Amniotic stem cell (primary cell): Measurements from ENCODE around the gene PRKCE.
"Not testable (repeated sequence)": the region's sequence is repeated elsewhere in the genome, so short reads cannot be mapped to it uniquely, and the experiment has no call there.

Source experiments
- DNase-seq: peaks from one replicate; lab custom pipeline; 2025; lab: John Stamatoyannopoulos, UW

PRKCE gene

DNA sequence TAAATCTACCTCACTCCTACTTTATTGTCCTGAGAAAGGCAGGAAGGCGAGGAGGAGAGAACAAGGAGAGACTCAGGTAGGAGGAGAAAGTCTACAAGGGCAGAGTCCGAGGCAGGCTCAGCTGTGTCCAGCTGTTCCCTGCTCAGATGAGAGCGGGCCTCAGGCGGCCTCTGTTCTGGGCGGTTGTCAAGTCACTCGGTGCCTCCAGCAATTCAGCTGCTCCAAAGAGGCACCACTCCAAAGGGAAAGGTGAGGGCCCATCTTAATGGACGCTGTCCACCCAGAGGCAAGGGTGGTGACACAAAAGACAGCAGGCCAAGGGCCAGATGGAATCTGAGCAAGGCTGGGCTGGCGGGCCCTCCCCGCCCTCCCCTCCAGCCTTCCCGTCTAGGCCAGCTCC, 544.3 kb downstream of the PRKCE start:
- DNase-seq = no peak

DNA sequence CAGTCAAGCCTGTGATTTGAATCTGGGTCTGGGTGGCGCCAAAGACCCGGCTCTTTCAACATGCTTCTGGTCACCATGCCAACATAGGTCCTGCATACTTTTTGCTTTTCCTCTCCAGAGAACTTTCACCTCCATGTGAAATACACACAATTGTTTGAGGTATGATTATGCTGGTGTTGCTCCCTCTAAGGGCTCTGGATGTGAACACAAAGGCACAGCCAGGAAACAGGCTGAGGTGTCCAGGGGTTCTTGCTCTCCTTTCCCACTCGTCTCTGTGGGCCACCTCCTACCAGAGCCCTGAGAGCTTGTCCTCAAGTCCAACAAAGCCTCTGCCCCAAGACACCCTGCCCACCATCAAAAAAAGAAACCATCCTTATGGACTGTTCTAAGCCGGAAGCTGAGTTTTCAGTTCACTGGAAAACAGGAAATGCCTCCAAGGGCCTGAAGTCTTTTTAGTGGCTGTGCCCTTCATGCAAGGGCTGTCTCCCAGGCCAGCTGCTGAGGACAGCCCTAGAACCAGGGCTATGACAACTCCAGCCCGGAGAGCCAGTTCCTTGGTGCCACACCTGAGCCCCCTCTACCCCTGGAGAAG, 545.5 kb downstream of the PRKCE start:
- no peak for DNase-seq

DNA sequence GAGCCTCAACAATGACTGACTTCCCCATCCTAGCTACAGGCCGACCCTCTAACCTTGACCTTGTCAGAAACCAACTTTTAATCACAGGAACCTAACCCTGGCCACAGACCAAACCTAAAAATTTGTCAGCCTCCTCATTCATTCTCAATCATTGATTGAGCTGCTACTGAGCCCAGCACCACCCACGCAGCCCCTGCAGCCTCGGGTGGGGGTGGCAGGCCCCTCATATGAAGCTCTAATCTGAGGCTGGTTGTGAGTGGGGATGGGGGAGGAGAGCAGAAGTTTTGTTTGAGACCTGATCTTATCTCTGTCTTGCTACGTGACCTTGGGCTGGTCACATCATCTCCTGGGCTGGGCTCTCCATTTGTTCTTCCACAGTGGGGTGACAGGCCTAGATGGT, 546.2 kb downstream of the PRKCE start:
- no peak for DNase-seq

DNA sequence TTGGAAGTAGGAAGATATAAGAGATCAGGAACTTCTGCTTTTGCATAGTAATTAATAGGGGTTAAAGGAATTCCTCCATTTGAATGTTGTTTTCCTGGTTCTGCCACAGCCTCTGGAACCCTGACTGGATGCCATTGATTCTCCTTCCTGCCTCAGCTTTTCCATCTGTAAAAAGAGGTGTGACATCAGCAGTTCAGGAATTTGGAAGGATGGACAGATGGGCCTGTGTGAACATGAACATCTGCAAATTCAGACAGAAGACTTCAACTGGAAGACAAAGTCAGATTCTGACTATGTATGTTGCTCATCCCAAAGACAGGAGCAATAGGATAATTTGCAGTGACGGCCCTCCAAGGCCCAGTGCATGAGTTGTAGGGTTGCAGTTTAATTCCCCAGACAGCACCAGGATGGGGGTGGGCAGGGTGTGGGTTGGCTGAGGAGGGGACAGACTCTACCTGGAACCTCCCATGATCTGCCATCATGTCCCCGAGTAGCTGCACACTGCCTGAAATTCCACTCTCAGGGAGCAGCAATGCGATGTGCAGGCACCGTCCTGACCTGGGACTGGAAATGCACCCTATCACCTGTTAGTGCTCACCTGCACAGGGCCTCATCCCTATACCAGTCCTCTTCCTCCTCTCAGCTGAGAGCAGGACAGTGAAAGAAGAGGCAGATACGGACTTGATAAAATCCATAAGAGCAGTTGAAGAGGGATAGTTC, 546.8 kb downstream of the PRKCE start:
- DNase-seq = no peak

DNA sequence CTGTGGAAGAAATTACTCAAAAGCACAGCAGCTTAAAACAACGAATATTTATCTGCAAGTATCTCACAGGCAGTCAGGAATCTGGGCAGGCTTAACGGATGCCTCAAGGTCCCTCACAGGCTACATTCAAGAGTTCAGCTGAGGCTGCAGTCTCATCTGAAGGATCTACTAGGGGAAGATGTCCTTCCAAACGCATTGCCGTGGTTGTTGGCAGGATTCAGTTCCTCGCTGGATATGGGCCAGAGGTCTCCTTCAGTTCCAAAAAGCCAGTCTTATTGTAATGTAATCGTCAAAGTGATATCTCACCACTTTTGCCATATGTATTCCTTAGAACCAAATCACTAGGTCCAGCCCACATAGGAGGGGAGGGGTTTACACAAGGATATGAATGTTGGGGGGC, 547.5 kb downstream of the PRKCE start:
- DNase-seq = no peak

DNA sequence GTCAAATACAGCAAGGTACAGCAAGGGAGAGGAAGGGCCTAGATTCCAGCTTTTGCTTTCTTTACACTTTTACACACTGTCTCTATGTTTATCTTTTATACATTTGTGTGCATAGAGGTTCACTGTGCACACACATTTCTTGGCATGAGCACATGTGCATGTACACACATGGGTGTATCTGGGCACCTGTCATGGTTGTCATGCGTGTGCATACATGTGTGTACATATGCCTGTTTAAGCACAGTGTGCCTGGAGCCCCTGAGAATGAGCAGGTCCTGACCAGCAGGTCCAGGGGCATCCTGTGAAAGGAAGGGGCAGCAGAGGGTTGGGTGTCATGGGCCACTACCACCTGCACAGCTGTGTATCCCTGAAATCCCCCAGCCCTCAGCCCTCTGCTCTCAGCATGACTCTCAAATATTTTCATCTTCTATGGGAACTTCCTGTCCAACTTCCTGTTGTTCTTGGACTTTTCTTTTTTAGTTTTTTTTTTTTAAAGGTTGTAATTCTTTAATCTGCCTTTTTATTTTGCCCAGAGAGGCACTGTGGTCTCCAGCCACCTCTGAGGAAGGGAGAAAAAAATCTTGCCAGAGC, 548.7 kb downstream of the PRKCE start:
- no peak for DNase-seq

DNA sequence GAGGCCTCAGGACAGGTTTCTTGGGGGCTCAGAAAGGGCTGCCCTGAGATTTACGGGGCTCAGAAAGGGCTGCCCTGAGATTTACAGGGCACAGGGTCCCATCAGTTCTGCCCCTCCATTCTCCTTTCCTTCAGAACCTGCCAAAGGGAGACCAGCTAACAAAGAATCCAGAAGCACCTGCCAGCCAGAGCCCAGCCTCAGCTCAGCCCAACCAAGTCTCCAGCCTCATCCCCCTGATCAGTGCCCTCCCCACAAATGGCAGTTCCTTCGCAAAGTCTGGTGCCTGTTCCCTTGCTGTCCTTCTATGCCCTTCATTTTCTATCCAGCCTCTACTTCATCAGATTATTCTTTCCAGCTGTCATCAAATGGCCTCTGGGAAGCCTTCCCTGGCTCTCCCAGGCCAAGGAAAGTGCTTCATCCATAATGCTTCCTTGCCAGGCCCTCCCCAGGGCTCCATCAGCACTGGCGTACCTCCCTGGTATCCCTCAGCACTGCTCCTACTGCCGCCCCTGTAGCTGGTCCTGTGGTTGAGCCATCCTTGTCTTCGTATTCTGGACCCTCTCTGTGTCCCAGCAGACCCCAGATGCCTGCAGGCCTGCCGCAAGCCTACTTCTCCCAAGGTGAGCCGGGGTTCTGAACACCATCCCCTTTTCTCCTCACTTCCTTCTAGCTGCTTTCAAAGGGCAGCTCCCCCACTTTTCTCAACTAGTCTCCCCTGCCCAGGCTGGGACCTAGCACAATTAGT, 549.6 kb downstream of the PRKCE start:
- no peak for DNase-seq

DNA sequence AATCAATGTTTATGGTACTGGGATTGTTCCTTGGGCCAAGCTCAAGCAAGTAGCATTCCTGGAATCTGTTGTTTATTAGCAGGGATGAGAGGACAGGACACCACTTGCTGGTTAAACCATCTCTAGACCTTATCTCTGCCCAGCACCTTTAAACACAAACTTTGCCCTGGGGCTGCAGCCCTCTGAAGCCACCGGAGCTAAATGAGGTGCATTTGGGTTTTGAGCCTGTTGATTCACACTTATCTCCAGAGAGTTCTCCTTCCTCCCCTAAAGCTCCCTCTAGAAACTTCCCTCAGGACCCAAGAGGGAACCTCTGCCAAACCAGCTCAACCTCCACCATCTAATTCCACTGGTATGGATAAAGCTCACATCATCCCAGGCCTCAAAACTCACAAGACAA, 551.0 kb downstream of the PRKCE start:
- DNase-seq = no peak

DNA sequence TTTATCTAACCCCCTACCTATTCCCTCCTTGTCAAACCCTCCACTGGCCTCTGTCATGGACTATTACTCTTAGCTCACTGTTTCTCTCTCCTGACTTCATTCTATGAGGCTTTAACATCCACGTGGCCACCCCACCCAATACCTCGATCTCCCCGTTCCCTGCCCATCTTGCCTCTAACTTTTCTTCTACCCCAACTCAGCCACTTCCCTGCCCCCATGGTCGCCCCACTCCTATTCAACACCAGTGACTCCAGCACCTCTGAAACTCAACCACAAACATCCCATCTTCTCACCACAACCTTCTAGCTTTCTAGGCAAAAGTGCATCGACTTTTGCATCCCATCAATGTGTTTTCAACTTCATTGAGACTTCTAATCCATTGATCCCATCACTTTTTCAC, 551.5 kb downstream of the PRKCE start:
- no peak for DNase-seq

DNA sequence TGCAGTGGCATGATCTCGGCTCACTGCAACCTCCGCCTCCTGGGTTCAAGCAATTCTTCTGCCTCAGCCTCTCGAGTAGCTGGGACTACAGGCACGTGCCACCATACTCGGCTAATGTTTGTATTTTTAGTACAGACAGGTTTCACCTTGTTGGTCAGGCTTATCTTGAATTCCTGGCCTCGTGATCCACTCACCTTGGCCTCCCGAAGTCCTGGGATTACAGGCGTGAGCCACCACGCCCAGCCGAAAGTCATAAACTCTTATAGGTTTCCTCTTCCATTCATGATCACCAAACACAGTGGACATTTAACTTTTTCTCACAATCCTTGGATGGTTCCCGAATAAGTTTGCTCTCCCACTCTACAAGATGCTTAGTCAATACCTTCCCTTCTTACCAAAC, 552.2 kb downstream of the PRKCE start:
- DNase-seq = not testable (repeated sequence)

DNA sequence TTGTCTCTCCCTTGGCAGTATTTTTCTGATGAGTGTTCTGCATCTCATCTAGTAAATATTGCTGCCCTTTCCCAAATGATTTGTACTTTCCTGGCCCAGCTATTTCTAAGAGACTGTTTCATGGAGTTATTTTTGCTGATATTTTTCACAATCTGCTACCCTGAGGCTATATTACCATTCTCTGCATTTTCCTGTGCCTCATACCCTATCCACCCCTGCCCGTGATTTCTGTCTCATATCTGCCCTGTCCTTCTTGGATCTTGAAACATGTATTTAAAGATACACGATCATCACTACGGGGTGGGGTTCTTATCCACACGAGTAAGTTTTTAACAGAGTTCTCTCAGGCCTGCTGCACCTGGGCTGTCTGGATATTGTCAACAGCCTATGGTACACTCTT, 556.1 kb downstream of the PRKCE start:
- DNase-seq = no peak

DNA sequence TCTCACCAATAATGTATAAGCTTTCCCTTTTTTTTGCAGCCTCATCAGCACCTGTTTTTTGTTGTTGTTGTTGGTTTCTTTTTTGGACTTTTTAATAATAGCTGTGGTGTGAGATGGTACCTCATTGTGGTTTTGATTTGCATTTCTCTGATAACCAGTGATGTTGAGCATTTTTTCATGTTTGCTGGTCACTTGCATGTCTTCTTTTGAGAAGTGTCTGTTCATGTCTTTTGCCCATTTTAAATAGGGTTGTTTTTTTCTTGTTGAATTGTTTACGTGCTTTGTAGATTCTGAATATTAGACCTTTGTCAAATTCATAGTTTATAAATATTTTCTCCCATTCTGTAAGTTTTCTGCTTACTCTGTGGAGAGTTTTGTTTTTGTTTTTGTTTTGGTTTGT, 557.3 kb downstream of the PRKCE start:
- DNase-seq = no peak

DNA sequence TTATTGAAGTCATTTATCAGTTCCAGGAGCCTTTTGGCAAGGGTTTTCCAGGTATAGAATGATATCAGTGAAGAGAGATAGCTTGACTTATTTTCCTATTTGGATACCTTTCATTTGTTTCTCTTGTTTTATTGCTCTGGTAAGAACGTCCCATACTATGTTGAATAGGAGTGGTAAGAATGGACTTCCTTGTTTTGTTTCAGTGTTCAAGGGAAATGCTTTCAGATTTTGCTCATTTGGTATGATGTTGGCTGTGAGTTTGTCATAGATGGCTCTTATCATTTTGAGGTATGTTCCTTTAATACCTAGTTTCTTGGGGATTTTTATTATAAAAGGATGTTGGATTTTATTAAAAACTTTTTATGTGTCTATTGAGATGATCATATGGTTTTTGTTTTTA, 558.6 kb downstream of the PRKCE start:
- no peak for DNase-seq

DNA sequence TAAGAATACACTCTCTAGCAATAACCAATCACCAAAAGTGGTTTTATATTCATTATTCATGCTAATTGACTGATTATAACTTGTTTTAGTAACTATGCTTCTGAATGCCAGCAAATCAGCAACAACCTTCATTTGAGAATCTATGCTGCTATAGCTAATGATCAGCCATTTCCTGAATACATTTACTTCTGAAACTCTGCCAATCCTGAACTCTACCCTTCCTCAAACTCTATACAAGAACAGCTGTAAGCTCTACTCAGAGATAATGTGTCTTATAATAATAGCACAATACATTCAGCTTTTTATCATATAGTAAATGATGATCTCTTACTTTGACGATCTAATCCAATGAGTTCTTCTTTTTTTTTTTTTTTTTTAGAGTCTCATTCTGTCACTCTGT, 560.0 kb downstream of the PRKCE start:
- DNase-seq = no peak

DNA sequence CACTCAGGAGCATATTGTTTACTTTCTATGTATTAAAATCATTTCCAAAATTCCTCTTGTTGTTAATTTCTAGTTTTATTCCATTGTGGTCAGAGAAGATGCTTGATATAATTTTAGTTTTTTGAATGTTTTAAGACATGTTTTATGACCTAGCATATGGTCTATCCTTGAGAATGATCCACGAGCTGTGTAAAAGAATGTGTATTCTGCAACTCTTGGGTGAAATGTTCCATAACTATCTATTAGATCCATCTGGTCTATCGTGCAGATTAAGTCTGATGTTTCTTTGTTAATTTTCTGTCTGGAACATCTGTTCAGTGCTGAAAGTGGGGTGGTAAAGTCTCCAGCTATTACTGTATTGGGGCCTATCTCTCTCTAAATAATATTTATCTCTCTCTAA, 562.4 kb downstream of the PRKCE start:
- DNase-seq = no peak

DNA sequence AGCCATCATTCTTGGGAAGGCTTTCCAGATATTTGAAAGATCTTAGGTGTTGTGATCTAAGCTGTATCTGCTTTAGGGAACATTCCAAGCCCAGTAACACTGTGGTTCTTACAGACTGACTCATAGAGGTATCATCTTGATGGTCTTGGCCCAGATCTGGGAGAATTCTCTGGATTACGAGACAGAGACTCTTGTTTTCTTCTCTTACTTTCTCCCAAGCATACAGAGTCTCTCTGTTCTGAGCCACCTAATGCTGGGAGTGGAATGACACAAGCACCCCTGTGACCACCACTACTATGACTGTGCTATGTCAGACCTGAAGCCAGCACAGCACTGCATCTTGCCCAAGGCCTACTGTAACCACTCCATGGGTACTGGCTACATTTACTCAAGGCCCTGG, 564.7 kb downstream of the PRKCE start:
- no peak for DNase-seq

DNA sequence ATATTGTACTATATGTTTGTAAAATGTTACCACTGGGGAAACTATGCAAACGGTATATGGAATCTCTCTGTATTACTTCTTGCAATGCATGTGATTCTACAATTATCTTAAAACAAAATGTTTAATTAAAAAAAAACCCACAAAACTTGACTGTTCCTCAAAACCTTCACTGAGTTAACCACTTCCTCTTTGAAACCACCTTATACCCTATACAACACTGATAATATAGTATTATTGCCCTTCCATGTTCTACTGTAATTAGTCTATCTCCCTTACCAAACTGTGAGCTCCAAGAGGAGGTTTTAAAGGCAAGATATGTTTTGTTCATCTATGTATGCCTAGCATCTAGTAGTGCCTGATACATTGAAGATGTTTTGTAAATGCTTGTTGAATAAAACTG, 572.0 kb downstream of the PRKCE start:
- DNase-seq = not testable (repeated sequence)

DNA sequence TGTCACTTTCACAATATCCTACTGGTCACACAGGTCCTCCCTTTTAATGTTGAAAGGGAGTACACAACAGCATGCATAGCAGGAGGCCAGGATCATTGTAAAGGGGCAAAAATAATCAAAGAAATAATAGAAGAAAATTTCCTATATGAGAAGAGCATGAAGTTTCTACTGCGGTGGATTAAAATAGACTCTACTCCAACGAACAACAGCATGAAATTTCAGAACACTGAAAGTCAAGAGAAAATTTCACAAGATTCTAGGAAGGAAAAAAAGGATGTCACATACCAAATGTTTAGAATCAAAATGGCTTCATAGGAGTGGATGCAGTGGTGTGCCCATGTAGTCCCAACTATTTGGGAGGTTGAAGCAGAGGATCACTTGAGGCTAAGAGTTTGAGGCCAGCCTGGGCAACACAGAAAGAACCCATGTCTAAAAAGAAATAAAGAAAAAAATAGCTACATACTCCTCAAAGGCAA, 573.7 kb downstream of the PRKCE start:
- no peak for DNase-seq

DNA sequence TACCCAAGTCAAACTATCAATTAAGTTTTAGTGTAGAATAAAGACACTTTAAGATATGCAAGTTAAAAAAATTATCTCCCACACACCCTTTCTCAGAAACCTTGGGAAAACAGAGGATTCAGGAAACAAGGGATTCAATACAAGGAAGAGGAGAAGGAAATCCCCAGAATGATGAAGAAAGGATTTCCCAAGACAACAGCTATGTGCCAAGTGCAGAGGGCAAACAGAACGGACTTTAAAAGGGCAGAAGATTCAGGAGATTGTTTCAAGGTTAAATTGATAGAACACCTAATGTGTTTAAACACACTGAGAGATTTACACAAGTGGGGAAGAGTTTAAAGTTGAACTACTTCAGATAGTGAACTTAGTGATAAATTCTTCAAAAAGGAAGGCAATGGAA, 574.3 kb downstream of the PRKCE start:
- DNase-seq = no peak

DNA sequence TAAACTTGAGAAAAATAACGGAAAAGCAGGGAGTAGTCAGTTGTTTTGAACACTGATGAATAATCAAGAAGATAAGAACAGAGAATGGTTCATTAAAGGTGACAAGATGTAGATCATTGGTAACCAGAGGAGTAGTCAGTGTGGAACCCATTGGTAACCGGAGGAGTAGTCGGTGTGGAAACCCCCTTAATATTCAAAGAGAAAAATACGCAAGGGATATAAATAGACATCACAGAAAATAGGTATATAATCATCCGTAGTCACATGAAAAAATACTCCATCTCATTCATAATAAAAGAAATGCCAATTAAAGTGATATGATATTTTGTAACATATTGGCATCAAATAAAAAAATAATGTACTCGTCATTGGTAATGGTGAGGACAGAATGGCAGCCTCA, 575.1 kb downstream of the PRKCE start:
- DNase-seq = no peak

DNA sequence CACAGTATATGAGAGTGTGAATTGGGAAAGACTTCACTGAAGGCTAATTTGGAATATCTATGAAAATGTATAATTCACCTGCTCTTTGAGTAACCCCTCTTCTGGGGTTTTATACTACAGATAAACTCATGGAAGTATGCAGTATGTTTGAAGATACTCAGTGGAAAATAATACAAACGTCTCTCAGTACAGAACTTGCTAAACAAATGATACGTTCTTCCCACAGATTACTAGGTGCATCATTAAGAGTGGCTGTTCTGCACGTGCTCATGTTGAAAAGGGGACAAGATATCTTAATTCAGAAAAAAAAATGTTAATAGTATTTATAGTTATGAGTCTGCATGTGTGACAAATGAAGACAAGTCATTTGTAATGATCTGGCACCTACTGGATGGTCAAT, 575.5 kb downstream of the PRKCE start:
- no peak for DNase-seq

DNA sequence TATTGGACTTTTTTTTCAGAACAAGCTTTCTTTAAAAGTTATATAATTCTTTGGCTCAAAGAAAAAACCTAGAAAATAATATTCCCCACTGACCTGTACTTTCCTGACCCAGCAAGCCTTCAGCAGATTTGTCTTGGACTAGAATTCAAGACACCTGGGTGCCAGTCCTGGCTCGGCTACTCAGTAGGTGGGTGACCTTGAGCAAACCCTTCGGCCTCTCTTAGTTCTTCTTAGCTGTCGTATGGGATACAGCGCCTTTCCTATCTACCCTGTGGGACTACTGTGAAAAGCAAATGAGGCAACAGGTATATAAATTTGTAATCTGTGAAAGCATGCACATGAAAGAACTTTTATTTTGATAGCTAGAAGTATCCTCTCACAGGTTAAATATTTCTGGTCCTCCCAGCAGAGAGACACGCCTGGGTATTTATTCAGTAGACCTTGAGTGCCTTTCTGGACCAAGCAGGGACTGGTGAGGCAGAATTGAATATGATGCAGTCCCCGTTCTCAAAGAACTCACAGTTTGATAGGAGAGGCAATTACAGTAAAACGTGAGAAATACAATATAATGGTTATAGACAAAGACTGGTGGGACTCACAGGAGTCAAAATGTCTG, 576.3 kb downstream of the PRKCE start:
- DNase-seq = no peak
